CD4-positive, alpha-beta T cell treated with Interleukin-1 beta for 1 hour (primary cell): ENCODE measurements around the gene TOMM40L.

Source experiments
- DNase-seq, 2 donors: peaks; one replicate each; pipeline ENCODE4 v3.0.0-alpha.2; 2020 to 2022

TOMM40L gene

GRCh38 chr1:161225534-161226319 lies at the start of gene TOMM40L:
Gene TOMM40L (plus strand): TSS chr1:161226060. CDS start chr1:161226490, 430 bp downstream.
- DNase-seq = peak; percentile 95 to 97

GRCh38 chr1:161176468-161177111 lies 49.3 kb upstream of the TOMM40L start:
- DNase-seq = no peak

GRCh38 chr1:161177112-161177935 lies 48.5 kb upstream of the TOMM40L start, which contains the start of gene B4GALT3:
Gene B4GALT3 (minus strand): TSS chr1:161177507. CDS start chr1:161176060, 1,447 bp downstream.
- peak; percentile 90 to 93 for DNase-seq

- DNase-seq = no peak
Measured at GRCh38 chr1:161177936-161178244, 48.0 kb upstream of the TOMM40L start.

GRCh38 chr1:161179698-161180097 lies 46.2 kb upstream of the TOMM40L start:
- no peak for DNase-seq

GRCh38 chr1:161180639-161181038 lies 45.2 kb upstream of the TOMM40L start:
- no peak for DNase-seq

- DNase-seq = peak; percentile 68 to 74
Measured at GRCh38 chr1:161182214-161182613, 43.6 kb upstream of the TOMM40L start.

GRCh38 chr1:161185282-161185682 lies 40.6 kb upstream of the TOMM40L start:
- peak; percentile 87 to 91 for DNase-seq

GRCh38 chr1:161185732-161186311 lies 40.0 kb upstream of the TOMM40L start:
- DNase-seq = peak in 1 of 2 donors; percentile 46

GRCh38 chr1:161187311-161187710 lies 38.5 kb upstream of the TOMM40L start:
- DNase-seq = no peak

- no peak for DNase-seq
Measured at GRCh38 chr1:161188381-161188780, 37.5 kb upstream of the TOMM40L start.

GRCh38 chr1:161189036-161189435 lies 36.8 kb upstream of the TOMM40L start:
- no peak for DNase-seq

- DNase-seq = no peak
Measured at GRCh38 chr1:161190962-161191521, 34.8 kb upstream of the TOMM40L start.

GRCh38 chr1:161191971-161192370 lies 33.9 kb upstream of the TOMM40L start:
- no peak for DNase-seq

GRCh38 chr1:161192476-161193465 lies 33.1 kb upstream of the TOMM40L start:
- peak; percentile 78 to 81 for DNase-seq

- no peak for DNase-seq
Measured at GRCh38 chr1:161193561-161194235, 32.2 kb upstream of the TOMM40L start.

GRCh38 chr1:161195171-161195570 lies 30.7 kb upstream of the TOMM40L start:
- no peak for DNase-seq

GRCh38 chr1:161196111-161196510 lies 29.7 kb upstream of the TOMM40L start:
- DNase-seq = no peak

- DNase-seq = no peak
Measured at GRCh38 chr1:161196521-161197451, 29.1 kb upstream of the TOMM40L start.
